ENCODE measurements around the gene CABCOCO1. TPM values are rescaled to one million over a fixed set of nuclear protein-coding genes. Genes with fewer than 3 reads are reported as not detected.

Gene CABCOCO1, protein sequence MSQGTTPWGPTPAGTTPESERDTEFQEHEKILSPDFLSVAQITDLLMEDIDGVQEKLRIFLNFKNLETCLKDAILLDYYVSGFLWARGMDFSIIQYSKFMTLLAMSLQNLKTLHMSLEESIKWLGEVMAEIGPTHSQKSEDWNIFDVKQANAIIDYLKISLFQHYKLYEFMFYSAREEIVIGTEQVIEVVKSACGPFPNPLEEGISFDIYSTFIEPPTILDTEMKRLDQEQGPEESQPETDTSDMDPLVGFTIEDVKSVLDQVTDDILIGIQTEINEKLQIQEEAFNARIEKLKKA
- polyA plus RNA-seq, result 1.8 TPM
- long read RNA-seq, donor 1, partial matches to known transcripts, result 0 of 1 reads
- long read RNA-seq, donor 1, other reads (novel, unspliced or antisense), result 0 of 1 reads
- long read RNA-seq, donor 2, result 0 reads
- long read RNA-seq, donor 3, result 0 reads
- long read RNA-seq, donor 4, partial matches to known transcripts, result 0 of 1 reads
- long read RNA-seq, donor 4, other reads (novel, unspliced or antisense), result 0 of 1 reads
- long read RNA-seq, donor 5, result 0 reads
- long read RNA-seq, donor 6, result 0 reads
- long read RNA-seq, donor 7, result 0 reads
- long read RNA-seq, donor 8, result 0 reads
- long read RNA-seq, donor 9, partial matches to known transcripts, result 0 of 1 reads
- long read RNA-seq, donor 9, other reads (novel, unspliced or antisense), result 0 of 1 reads
- long read RNA-seq, donor 10, partial matches to known transcripts, result 0 of 1 reads
- long read RNA-seq, donor 10, other reads (novel, unspliced or antisense), result 0 of 1 reads
- long read RNA-seq, donor 11, result 0 reads

DNA sequence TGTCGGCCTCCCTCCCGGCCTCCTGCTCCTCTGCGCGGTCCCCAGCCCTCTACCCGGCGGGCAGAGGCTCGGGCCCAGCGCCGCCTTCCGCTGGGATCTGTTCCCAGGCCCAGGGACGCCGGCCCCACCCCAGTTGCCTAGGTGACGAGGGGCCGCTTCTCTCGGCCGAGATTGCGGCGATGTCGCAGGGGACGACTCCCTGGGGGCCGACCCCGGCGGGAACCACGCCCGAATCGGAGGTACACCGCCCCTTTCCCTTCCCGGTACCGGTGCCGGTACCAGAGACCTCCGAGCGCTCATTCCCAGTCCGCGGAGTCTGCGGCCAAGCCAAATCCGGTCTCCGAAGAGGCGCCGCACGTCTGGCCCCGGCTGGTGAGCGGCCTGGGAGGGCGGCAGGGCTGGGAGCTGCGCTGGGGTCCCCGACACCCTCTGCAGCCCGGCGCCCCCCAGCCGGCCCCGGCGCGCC is at the start of gene CABCOCO1:
Gene CABCOCO1 (plus strand): TSS at position 136 of the 466 bp plus-strand sequence. CDS start 44 bp downstream, at position 180.
- no CpG with 5 or more reads among the region's 51 CpGs for WGBS (ENCODE audit: insufficient coverage, low lambda C conversion rate)
- Histone ChIP-seq H3K4me3 (ENCODE audit: low read length) (peak within 1 kb of the TSS; percentile 67), H3K27me3 (ENCODE audit: control insufficient read depth, insufficient read depth, low read length) (no peaks in the 10 kb centered on the region), H3K36me3 (ENCODE audit: control insufficient read depth, insufficient read depth, low read length) (no peaks in the 10 kb centered on the region), H3K9me3 (ENCODE audit: control insufficient read depth, low read depth, low read length) (no peaks in the 10 kb centered on the region), H3K4me1 (ENCODE audit: control insufficient read depth, insufficient read depth, low read length) (no peaks in the 10 kb centered on the region), H3K27ac (ENCODE audit: low read length) (no peak within 1 kb of the TSS)
- DNase-seq, result peak; percentile 60 to 81

DNA sequence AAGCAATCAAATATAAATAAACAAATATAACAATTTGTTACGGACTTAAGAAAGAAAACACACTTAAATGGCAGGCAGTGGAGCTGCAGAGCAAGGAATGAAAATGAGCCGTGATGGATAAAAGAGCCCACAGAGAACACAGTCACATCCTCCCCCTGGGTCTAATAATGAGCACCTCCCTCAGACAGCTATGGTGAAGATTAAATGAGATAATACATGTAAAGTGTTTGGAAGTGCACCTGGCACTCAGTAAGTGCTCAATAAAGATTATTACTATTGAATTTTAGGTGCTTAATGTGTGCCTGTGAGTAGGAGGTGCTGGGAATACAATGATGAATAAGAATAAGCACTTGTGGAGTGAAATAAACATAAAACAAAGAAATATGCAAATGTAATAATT is 49.1 kb upstream of the CABCOCO1 start:
- Histone ChIP-seq H3K4me3 (ENCODE audit: low read length) (no peak overlapping the region), H3K27me3 (ENCODE audit: control insufficient read depth, insufficient read depth, low read length) (no peaks in the 10 kb centered on the region), H3K36me3 (ENCODE audit: control insufficient read depth, insufficient read depth, low read length) (no peaks in the 10 kb centered on the region), H3K9me3 (ENCODE audit: control insufficient read depth, low read depth, low read length) (no peaks in the 10 kb centered on the region), H3K27ac (ENCODE audit: low read length) (no peak overlapping the region), H3K4me1 (ENCODE audit: control insufficient read depth, insufficient read depth, low read length) (no peaks in the 10 kb centered on the region)
- no peak for DNase-seq
- 60% methylated on average over 1 of the region's 2 CpGs for WGBS (ENCODE audit: insufficient coverage, low lambda C conversion rate)

DNA sequence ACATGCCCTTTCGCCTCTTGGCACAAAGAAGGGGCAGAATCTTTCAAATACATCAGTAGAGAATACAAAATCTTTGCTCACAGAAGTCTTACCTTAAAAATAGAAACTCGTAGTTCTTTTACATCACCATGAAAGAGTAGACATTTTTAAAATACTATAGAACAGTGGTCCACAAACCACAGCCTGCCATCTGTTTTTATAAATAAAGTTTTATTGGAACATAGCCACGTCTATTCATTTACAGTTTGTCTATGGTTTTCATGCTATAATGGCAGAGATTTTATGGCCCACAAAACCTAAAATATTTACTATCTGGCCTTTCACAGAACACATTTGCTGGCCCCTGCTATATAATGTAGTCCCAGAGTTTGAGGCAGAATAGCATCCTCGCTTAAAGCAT is 46.1 kb upstream of the CABCOCO1 start:
- H3K9me3 ChIP-seq (ENCODE audit: control insufficient read depth, low read depth, low read length), result no peaks in the 10 kb centered on the region
- no peaks in the 10 kb centered on the region for H3K27me3 ChIP-seq (ENCODE audit: control insufficient read depth, insufficient read depth, low read length)
- no peak overlapping the region for H3K27ac ChIP-seq (ENCODE audit: low read length)
- WGBS (ENCODE audit: insufficient coverage, low lambda C conversion rate), result 100% methylated on average over 3 of the region's 4 CpGs
- peaks cover 3% of the 10 kb centered on the region for H3K4me1 ChIP-seq (ENCODE audit: control insufficient read depth, insufficient read depth, low read length)
- no peak overlapping the region for H3K4me3 ChIP-seq (ENCODE audit: low read length)
- H3K36me3 ChIP-seq (ENCODE audit: control insufficient read depth, insufficient read depth, low read length), result no peaks in the 10 kb centered on the region
- no peak for DNase-seq

DNA sequence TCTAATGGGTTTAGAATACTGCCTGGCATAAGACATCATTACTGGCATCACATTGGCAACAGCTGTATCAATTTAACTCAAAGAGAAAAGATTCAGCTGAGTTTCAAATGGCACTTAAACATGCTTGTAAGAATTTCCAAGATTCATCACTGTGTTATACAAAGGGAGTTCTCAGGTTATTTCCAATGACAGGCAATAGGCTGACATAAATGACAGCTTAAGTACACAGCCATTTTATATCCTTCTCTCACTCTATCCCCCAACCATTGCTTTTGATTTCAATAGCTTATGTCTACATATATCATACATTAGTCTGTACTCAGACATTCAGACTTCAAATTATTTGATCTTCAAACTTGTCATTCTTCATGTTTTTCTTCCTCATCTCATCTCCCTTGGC is 45.5 kb upstream of the CABCOCO1 start:
- Histone ChIP-seq H3K9me3 (ENCODE audit: control insufficient read depth, low read depth, low read length) (no peaks in the 10 kb centered on the region), H3K36me3 (ENCODE audit: control insufficient read depth, insufficient read depth, low read length) (no peaks in the 10 kb centered on the region), H3K4me3 (ENCODE audit: low read length) (no peak overlapping the region), H3K27ac (ENCODE audit: low read length) (no peak overlapping the region), H3K4me1 (ENCODE audit: control insufficient read depth, insufficient read depth, low read length) (peaks cover 5% of the 10 kb centered on the region), H3K27me3 (ENCODE audit: control insufficient read depth, insufficient read depth, low read length) (no peaks in the 10 kb centered on the region)
- no peak for DNase-seq

DNA sequence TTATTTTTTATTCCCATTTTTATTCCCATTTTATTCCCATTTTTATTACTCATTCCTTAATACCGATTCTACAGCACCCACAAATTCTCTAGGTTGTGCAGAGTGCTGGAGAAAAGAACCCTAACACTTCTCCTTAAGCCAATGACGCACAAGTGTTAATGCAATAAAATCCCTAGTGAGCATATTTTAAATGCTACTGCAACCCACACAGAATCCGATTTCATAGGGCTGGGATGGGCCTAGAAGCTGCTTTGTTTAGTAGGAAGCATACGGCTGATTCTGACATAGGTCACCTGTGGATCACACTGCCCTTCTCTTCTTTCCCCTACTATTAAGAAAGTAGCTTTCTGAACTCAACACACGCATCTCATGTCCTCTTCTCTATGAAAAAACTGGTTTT is 45.1 kb upstream of the CABCOCO1 start:
- Histone ChIP-seq H3K36me3 (ENCODE audit: control insufficient read depth, insufficient read depth, low read length) (no peaks in the 10 kb centered on the region), H3K4me3 (ENCODE audit: low read length) (no peak overlapping the region), H3K4me1 (ENCODE audit: control insufficient read depth, insufficient read depth, low read length) (peaks cover 5% of the 10 kb centered on the region), H3K27ac (ENCODE audit: low read length) (no peak overlapping the region), H3K27me3 (ENCODE audit: control insufficient read depth, insufficient read depth, low read length) (no peaks in the 10 kb centered on the region), H3K9me3 (ENCODE audit: control insufficient read depth, low read depth, low read length) (no peaks in the 10 kb centered on the region)
- no peak for DNase-seq
- 89% methylated on average over 1 of the region's 5 CpGs for WGBS (ENCODE audit: insufficient coverage, low lambda C conversion rate)

DNA sequence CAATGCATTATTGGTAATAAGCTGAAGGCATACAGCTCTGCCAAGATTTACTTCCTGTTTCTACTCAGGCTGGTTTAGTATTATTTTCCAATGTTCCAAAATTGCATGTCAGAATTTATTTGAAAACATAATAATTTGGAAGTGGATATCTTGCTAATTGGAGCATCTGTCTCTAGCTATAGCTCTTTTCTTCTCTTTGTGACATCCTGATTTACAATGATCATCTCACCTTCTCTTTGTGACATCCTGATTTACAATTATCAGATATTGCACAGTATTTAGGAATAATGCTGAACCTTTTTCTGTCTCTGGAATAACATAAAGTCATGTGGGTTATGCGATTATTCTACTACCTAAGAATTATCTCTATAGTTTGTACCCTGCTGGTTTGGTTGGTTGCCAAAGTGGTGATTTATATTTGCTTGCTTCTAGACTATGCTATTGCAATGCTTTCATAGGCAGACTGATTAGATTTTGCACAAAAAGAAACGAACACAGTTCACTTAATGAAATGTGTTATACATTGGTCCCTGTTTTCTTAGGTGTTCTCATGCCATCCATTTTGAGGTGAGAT is 44.3 kb upstream of the CABCOCO1 start:
- Histone ChIP-seq H3K27me3 (ENCODE audit: control insufficient read depth, insufficient read depth, low read length) (no peaks in the 10 kb centered on the region), H3K4me3 (ENCODE audit: low read length) (no peak overlapping the region), H3K9me3 (ENCODE audit: control insufficient read depth, low read depth, low read length) (no peaks in the 10 kb centered on the region), H3K27ac (ENCODE audit: low read length) (no peak overlapping the region), H3K4me1 (ENCODE audit: control insufficient read depth, insufficient read depth, low read length) (peaks cover 5% of the 10 kb centered on the region), H3K36me3 (ENCODE audit: control insufficient read depth, insufficient read depth, low read length) (no peaks in the 10 kb centered on the region)
- WGBS (ENCODE audit: insufficient coverage, low lambda C conversion rate), result no CpG with 5 or more reads among the region's 2 CpGs
- no peak for DNase-seq

DNA sequence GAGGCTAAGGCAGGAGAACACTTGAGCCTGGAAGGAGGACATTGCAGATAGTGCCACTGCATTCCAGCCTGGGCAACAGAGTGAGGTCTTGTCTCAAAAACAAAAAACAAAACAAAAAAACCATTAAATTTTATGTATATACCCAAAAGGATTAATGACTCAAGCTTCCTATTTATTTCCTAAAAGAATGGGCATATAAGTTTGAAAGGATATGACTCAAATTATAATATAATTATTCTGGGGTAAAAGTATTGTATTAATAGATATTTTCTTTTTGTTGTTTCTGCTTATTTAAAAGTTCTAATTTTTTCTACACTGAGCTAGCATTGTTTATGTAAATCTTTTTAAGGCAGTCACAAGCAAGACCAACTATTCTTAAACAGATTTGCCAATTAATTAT is 42.2 kb upstream of the CABCOCO1 start:
- DNase-seq, result no peak
- Histone ChIP-seq H3K4me1 (ENCODE audit: control insufficient read depth, insufficient read depth, low read length) (peaks cover 5% of the 10 kb centered on the region), H3K4me3 (ENCODE audit: low read length) (no peak overlapping the region), H3K27ac (ENCODE audit: low read length) (no peak overlapping the region), H3K27me3 (ENCODE audit: control insufficient read depth, insufficient read depth, low read length) (no peaks in the 10 kb centered on the region), H3K36me3 (ENCODE audit: control insufficient read depth, insufficient read depth, low read length) (no peaks in the 10 kb centered on the region), H3K9me3 (ENCODE audit: control insufficient read depth, low read depth, low read length) (peaks cover 2% of the 10 kb centered on the region)

DNA sequence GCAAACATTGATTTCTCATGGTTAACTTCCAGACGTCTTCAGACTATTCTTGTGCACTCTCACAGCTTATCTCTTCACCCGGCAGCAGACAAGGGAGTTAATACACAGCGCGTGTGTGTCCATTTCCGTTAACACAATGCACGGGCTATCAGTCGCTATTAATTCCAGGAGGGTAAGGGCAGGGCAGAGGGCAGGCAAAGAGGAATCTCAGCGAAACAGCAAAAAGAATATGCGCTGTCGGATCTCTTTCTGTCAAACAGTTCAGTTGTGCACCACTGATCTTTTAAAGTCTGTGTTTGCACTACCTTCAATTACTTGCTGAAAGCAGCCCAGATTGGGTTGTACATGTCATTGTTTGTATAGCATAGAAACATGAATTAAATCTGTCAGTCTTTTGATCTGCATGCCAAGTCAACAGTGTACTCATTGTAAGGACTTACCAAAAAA is 41.1 kb upstream of the CABCOCO1 start:
- WGBS (ENCODE audit: insufficient coverage, low lambda C conversion rate), result no CpG with 5 or more reads among the region's 10 CpGs
- DNase-seq, result peak in 1 of 2 donors; percentile 59

DNA sequence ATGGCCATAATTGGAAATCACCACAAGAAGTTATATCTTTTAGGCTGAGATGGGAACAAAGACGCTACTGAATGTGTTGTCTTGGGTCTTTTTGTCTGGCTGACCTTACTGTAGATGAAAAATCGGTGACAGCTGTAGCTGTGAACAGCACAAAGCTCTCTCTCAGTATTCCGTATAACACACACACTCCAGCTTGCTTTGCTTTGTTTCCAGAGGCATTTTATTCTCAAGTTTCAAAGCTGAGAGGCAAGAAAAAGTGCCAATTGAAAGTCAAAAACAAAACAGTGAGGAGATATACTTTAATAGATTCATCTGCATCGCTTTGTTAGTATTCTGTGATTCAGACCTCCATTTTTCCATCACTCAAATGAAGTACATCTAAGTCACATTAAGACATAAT is 39.6 kb upstream of the CABCOCO1 start:
- Histone ChIP-seq H3K4me1 (ENCODE audit: control insufficient read depth, insufficient read depth, low read length) (peaks cover 5% of the 10 kb centered on the region), H3K4me3 (ENCODE audit: low read length) (no peak overlapping the region), H3K9me3 (ENCODE audit: control insufficient read depth, low read depth, low read length) (peaks cover 2% of the 10 kb centered on the region), H3K27ac (ENCODE audit: low read length) (no peak overlapping the region), H3K36me3 (ENCODE audit: control insufficient read depth, insufficient read depth, low read length) (no peaks in the 10 kb centered on the region), H3K27me3 (ENCODE audit: control insufficient read depth, insufficient read depth, low read length) (no peaks in the 10 kb centered on the region)
- 100% methylated on average over 1 of the region's 4 CpGs for WGBS (ENCODE audit: insufficient coverage, low lambda C conversion rate)
- no peak for DNase-seq

More for the DNA sequence above, 41.1 kb upstream of the CABCOCO1 start:
- Histone ChIP-seq H3K36me3 (ENCODE audit: control insufficient read depth, insufficient read depth, low read length) (no peaks in the 10 kb centered on the region), H3K4me3 (ENCODE audit: low read length) (no peak overlapping the region), H3K9me3 (ENCODE audit: control insufficient read depth, low read depth, low read length) (peaks cover 2% of the 10 kb centered on the region), H3K27me3 (ENCODE audit: control insufficient read depth, insufficient read depth, low read length) (no peaks in the 10 kb centered on the region), H3K27ac (ENCODE audit: low read length) (no peak overlapping the region), H3K4me1 (ENCODE audit: control insufficient read depth, insufficient read depth, low read length) (peaks cover 5% of the 10 kb centered on the region)

DNA sequence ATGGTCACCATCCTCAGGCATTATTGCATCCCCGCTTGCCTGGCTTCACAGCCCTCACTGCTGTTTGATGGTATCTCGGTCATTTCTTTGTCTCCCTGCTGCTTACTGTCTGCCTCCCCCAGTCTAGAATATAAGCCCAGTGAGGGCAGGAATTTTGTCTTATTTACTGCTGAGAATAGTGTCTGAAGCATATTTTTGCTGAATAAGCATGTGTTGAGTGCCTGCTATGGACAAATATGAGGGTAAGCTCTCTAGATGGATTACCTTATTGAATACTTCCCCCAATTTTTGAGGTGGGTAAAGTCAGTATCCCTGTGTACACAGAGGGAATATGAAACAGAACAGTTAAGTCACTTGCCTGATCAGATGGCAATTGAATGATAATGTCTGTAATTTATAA is 36.5 kb upstream of the CABCOCO1 start:
- Histone ChIP-seq H3K36me3 (ENCODE audit: control insufficient read depth, insufficient read depth, low read length) (no peaks in the 10 kb centered on the region), H3K4me1 (ENCODE audit: control insufficient read depth, insufficient read depth, low read length) (peaks cover 5% of the 10 kb centered on the region), H3K4me3 (ENCODE audit: low read length) (no peak overlapping the region), H3K27ac (ENCODE audit: low read length) (no peak overlapping the region), H3K9me3 (ENCODE audit: control insufficient read depth, low read depth, low read length) (peaks cover 2% of the 10 kb centered on the region), H3K27me3 (ENCODE audit: control insufficient read depth, insufficient read depth, low read length) (no peaks in the 10 kb centered on the region)
- DNase-seq, result no peak
- WGBS (ENCODE audit: insufficient coverage, low lambda C conversion rate), result 100% methylated on average over 1 of the region's 2 CpGs
